Mesodermal cell (in vitro differentiated cells): ENCODE results near the gene PCNX2.
"Not testable (repeated sequence)": the region's sequence is repeated elsewhere in the genome, so short reads cannot be mapped to it uniquely, and the experiment has no call there.

ENCODE experiments used
- H3K27ac ChIP-seq: 2 replicates; pipeline ENCODE4 v1.7.0; 2013; ENCODE audit warnings: mild to moderate bottlenecking, low read depth, low read length, moderate library complexity; ENCODE audit not compliant: severe bottlenecking
- H3K36me3 ChIP-seq: 2 replicates; pipeline ENCODE4 v1.7.1; 2013; ENCODE audit warnings: mild to moderate bottlenecking, low read length, moderate library complexity; ENCODE audit not compliant: control insufficient read depth, insufficient read depth
- H3K4me1 ChIP-seq: one replicate; pipeline ENCODE4 v1.7.1; 2013; ENCODE audit warnings: mild to moderate bottlenecking, low read length; ENCODE audit not compliant: insufficient read depth, control insufficient read depth, poor library complexity, severe bottlenecking
- H3K4me3 ChIP-seq: 2 replicates; pipeline ENCODE4 v1.7.0; 2013; ENCODE audit warnings: low read length, control low read depth, mild to moderate bottlenecking; ENCODE audit not compliant: insufficient read depth, poor library complexity, severe bottlenecking; ENCODE audit errors: extremely low read depth
- H3K9me3 ChIP-seq: 2 replicates; pipeline ENCODE4 v1.7.1; 2013; ENCODE audit warnings: mild to moderate bottlenecking, low read length, moderate library complexity; ENCODE audit not compliant: control insufficient read depth
- WGBS, 2 experiments: methylation state at CpG; one replicate each; pipeline ENCODE4 v1.1.5; 2013; ENCODE audit warnings: missing lambda C conversion rate in 2 of 2; ENCODE audit not compliant: insufficient coverage in 2 of 2; 5-methylcytosine and 5-hydroxymethylcytosine counted together

PCNX2 gene

GRCh38 chr1:233151861-233152260 is 143.7 kb downstream of the PCNX2 start:
- Histone ChIP-seq H3K4me1 (no peaks in the 10 kb centered on the region), H3K9me3 (no peaks in the 10 kb centered on the region), H3K27ac (no peak overlapping the region), H3K4me3 (no peak overlapping the region), H3K36me3 (peaks cover 7% of the 10 kb centered on the region)
- 83 to 97% methylated on average over 1 to 4 of the region's 6 CpGs for WGBS, 2 experiments

DNA sequence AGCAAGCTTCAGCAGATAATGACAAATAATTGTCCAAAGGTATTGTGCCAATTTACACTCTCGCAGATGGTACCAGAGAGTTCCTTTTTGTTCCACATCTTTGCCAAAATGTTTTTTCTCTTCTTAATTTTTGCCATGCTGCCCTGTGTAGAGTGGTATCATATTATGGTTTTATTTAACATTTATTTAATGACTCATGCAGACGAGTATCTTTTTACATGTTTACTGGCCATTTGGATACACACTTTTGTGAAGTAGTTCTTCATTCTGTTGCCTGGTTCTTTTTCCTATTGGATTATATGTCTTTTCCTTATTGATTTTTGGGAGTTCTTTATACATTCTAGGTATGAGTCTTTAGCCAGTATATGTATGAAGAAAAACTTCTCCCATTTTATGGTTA is 151.1 kb downstream of the PCNX2 start:
- Histone ChIP-seq H3K9me3 (no peaks in the 10 kb centered on the region), H3K27ac (no peak overlapping the region), H3K4me3 (no peak overlapping the region), H3K4me1 (no peaks in the 10 kb centered on the region), H3K36me3 (peaks cover 3% of the 10 kb centered on the region)
- no CpG with 5 or more reads among the region's 2 CpGs for WGBS, 2 experiments

DNA sequence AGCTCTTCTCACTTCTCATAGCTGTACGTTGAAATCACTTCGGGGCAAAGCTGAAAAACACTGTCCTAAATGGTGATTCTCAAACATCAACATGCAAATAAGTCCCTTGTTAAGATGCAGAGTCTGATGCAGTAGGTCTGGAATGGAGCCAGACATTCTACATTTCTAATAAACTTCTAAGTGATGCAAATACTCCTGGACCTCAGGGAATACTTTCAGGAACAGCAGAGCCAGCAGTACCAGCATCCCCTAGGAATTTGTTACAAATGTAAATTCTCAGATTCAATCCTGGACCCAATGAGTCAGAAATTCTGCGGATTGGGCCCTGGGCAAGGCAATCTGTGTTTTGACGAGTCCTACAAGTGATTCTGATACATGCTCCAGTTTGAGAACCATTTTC is 152.3 kb downstream of the PCNX2 start:
- Histone ChIP-seq H3K4me3 (no peak overlapping the region), H3K36me3 (peaks cover 3% of the 10 kb centered on the region), H3K9me3 (no peaks in the 10 kb centered on the region), H3K27ac (no peak overlapping the region), H3K4me1 (no peaks in the 10 kb centered on the region)
- WGBS, 2 experiments = 68 to 92% methylated on average over 2 of the region's 4 CpGs

GRCh38 chr1:233140974-233141373 is 154.6 kb downstream of the PCNX2 start:
- Histone ChIP-seq H3K4me1 (no peaks in the 10 kb centered on the region), H3K36me3 (peaks cover 3% of the 10 kb centered on the region)

GRCh38 chr1:233140499-233140898 is 155.0 kb downstream of the PCNX2 start:
- Histone ChIP-seq H3K36me3 (peaks cover 2% of the 10 kb centered on the region), H3K9me3 (no peaks in the 10 kb centered on the region), H3K27ac (no peak overlapping the region), H3K4me1 (no peaks in the 10 kb centered on the region), H3K4me3 (no peak overlapping the region)
- 71 to 87% methylated on average over 1 to 3 of the region's 5 CpGs for WGBS, 2 experiments

More at GRCh38 chr1:233140974-233141373, 154.6 kb downstream of the PCNX2 start:
- H3K4me3 ChIP-seq = no peak overlapping the region
- H3K27ac ChIP-seq = no peak overlapping the region
- H3K9me3 ChIP-seq = no peaks in the 10 kb centered on the region

DNA sequence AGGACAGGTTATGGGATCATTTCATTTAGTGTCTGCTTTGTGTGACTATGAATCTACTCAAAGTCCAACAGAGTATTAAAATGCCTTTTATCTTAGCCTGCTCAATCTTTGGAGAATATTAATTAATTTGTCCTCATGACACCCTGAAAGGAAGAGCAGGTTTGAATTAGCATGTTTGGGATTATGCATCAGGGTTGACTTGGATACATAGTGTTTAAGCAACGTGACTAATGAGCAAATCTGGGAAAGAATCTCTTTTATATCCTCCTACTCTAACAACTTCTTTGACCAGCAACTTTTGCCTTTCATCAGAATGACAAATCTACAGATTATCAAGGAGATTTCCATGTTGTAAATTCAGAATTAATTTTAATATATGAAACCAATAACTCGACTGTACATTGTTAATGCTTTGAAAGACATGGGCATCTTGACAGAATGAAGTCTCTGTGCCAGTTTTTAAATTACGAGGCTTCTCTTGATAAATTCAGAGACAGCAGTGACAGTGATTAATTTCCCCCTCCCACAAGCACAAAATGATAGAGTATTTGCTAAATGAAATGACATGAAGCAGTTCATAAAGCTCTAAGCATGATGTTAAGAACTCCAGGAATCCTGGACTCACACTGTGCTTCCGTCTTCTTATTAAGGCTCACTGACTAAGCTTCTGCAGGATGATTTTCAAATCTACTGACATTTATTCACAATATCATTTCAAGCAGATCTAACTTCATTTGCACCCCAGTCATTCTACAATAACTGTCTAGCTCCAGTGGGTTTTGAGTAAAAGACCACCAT is 156.5 kb downstream of the PCNX2 start:
- Histone ChIP-seq H3K36me3 (no peaks in the 10 kb centered on the region), H3K4me1 (no peaks in the 10 kb centered on the region), H3K27ac (no peak overlapping the region), H3K4me3 (no peak overlapping the region), H3K9me3 (no peaks in the 10 kb centered on the region)
- 100% methylated on average over 1 to 2 of the region's 4 CpGs for WGBS, 2 experiments

- Histone ChIP-seq H3K9me3 (no peaks in the 10 kb centered on the region), H3K4me1 (no peaks in the 10 kb centered on the region), H3K27ac (no peak overlapping the region), H3K36me3 (peaks cover 14% of the 10 kb centered on the region), H3K4me3 (no peak overlapping the region)
Measured at GRCh38 chr1:233135833-233136232, 159.7 kb downstream of the PCNX2 start.

DNA sequence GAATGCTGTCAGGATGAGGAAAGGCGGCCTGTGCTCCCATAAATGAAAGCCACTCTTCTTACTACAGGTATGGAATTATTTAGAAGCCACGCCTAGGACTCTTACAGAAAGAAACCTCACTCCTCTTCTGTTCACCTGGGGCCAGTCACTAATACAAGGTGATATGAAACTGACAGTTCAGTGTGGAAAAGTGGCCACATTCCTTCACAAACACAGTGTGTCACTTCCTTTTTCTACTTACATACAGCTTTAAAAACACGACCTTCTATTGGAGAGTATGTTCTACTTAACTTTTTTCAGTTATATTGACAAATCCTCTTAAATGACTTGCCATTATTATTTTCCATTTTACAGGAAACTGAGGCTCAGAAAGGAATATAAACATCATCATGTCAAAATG is 163.1 kb downstream of the PCNX2 start:
- no peak overlapping the region for H3K27ac ChIP-seq
- no peaks in the 10 kb centered on the region for H3K9me3 ChIP-seq
- WGBS, 2 experiments = 86% methylated on average over 1 of the region's 3 CpGs; no CpG with 5 or more reads in 1 of the 2 experiments
- H3K36me3 ChIP-seq = peaks cover 14% of the 10 kb centered on the region
- no peaks in the 10 kb centered on the region for H3K4me1 ChIP-seq
- H3K4me3 ChIP-seq = no peak overlapping the region

GRCh38 chr1:233129031-233129430 is 166.5 kb downstream of the PCNX2 start:
- not testable (repeated sequence) for H3K4me3 ChIP-seq, H3K27ac ChIP-seq, H3K9me3 ChIP-seq, H3K4me1 ChIP-seq
- H3K36me3 ChIP-seq = peaks cover 28% of the 10 kb centered on the region
- 92 to 96% methylated on average over 17 to 23 of the region's 25 CpGs for WGBS, 2 experiments

- Histone ChIP-seq H3K27ac (no peak overlapping the region), H3K9me3 (no peaks in the 10 kb centered on the region), H3K36me3 (peaks cover 20% of the 10 kb centered on the region), H3K4me3 (no peak overlapping the region), H3K4me1 (no peaks in the 10 kb centered on the region)
- 80 to 91% methylated on average over 6 to 7 of the region's 7 CpGs for WGBS, 2 experiments
Measured at GRCh38 chr1:233127157-233127556, 168.4 kb downstream of the PCNX2 start.

GRCh38 chr1:233122779-233123178 is 172.7 kb downstream of the PCNX2 start:
- no peaks in the 10 kb centered on the region for H3K9me3 ChIP-seq
- peaks cover 14% of the 10 kb centered on the region for H3K36me3 ChIP-seq
- no peak overlapping the region for H3K4me3 ChIP-seq
- no peaks in the 10 kb centered on the region for H3K4me1 ChIP-seq
- H3K27ac ChIP-seq = no peak overlapping the region
- WGBS, 2 experiments = 89% methylated on average over 1 of the region's 2 CpGs; no CpG with 5 or more reads in 1 of the 2 experiments
